HG02981 (cell line): ENCODE measurements around the gene UBE2H.
A peak's percentile ranks its signal among the peaks of the same experiment; 100 is the strongest.

Source experiments
- ATAC-seq: cut with Tn5 transposase; IDR thresholded peaks from one replicate; pipeline ENCODE4 v1.9.1; 2021; ENCODE audit warnings: mild to moderate bottlenecking, moderate library complexity; ENCODE audit not compliant: unreplicated experiment

Gene UBE2H

DNA sequence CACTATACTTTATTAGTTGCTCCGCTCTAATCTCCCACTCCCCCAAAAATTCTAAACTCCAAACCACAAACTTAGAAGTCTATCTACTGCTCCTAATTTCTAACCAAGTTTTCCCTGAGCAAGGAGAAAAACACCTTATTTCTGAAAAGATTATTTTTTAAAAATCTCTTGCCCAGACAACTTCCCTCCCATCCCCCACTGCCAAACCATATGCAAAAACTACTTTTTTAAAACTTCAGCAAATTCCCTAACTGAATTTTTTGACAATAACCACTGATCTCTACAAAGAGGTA lies 1.9 kb downstream of the UBE2H start:
- ATAC-seq = no peak

- ATAC-seq = no peak
Observed at GRCh38 chr7:129950191-129950932, 2.4 kb downstream of the UBE2H start.

DNA sequence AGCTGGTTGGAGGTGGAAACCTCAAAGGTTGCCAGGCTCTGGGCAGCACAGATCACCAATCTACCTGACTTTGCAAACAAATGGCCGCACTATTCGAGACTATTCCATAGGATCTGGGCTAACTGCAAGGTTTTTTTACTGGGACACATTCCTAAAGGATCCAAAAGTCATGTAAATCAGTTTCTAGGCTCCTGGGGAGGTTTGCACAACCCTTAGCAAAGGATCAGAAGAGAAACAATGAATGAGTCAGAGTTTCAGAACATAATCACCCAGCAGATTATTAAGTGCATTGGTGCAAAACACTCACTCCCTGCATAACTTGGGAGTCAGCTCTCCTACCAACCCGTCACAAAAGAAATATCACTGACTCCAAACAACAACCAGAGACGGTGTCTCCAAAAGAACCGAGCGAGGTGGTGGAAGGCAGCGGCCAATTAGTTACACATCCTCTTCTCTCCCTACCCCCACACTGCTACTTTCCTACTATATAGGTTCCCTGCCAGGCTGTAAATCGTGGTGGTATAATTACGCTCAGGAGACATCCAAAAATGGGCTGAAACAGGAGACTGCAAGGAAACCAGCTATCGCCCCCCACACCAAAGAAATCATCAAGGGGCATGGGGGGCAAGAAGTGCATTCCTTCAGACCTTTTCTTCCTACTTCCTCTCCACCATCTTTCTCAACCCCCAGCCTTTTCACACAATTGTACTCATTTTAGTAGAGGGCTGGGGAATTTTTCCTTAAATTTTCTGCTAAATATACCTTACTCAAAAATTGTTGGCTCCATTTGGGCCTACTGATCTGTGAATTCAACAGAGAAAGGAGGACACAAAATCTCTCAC lies 3.2 kb downstream of the UBE2H start:
- ATAC-seq = peak; percentile 22

- peak; percentile 44 for ATAC-seq
Observed at GRCh38 chr7:129948877-129949291, 3.9 kb downstream of the UBE2H start.

DNA sequence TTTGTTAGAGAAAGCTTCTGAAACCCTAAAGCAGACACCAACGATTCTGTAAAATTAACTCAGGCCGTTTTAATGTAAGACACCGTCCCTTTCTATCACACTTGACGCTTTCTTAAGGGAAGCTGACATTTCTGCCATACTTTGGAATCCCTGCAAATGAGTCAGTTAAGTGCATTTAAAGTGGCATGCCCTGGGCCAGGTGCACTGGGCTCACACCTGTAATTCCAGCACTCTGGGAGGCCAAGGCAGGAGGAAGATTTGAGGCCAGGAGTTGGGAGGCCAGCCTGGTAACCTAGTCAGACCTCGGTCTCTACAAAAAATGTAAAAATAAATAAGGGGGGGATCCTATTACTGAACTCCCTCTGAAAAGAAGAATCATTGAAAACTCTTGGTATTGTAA lies 4.4 kb downstream of the UBE2H start:
- no peak for ATAC-seq

DNA sequence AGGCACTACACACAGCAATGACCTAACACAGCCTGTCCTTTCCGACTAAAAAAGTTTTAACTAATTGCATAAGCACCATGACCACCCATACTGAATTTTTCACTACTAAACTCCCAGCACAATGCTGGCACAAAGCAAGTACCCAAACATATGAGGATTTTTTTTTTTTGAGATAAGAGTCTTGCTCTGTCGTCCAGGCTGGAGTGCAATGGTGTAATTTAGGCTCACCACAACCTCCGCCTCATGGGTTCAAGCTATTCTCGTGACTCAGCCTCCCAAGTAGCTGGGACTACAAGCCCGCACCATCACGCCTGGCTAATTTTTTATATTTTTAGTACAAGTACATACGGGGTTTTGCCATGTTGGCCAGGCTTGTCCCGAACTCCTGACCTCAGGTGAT lies 5.1 kb downstream of the UBE2H start:
- ATAC-seq = no peak

GRCh38 chr7:129947049-129947448 lies 5.7 kb downstream of the UBE2H start:
- no peak for ATAC-seq

GRCh38 chr7:129946282-129946681 lies 6.5 kb downstream of the UBE2H start:
- ATAC-seq = no peak

DNA sequence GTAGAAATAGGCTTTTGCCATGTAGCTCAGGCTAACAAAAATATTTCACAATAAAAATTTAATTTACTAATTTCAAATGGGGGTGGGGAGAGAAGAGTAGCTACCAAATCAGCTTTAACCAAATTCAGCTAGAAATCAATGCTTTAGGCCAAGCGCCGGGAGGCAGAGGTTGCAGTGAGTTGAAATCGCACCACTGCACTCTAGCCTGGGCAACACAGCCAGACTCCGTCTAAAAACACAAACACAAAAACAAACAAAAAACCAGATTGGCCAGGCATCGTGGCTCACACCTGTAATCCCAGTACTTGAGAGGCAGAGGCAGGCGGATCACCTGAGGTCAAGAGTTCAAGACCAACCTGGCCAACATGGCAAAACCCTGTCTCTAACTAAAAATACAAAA lies 9.4 kb downstream of the UBE2H start:
- no peak for ATAC-seq

- ATAC-seq = no peak
Observed at GRCh38 chr7:129940329-129940728, 12.4 kb downstream of the UBE2H start.

DNA sequence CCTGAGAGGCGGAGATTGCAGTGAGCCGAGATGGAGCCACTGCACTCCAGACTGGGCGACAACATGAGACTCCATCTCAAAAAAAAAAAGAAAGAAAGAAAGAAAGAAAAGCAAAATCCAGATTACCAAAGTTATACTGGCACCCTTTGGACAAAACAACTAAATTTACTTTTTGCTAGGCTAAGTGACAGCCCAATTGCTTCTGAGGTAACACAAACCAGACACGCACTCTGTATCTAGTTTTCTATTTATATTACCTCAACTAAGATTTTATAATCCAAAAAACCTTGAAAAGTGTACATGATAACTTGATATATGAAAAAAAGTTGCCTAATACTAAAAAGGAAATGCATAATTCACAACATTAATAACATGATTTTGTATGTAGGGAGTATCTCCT lies 12.9 kb downstream of the UBE2H start:
- no peak for ATAC-seq

GRCh38 chr7:129933627-129934026 lies 19.1 kb downstream of the UBE2H start:
- ATAC-seq = no peak

- ATAC-seq = no peak
Observed at GRCh38 chr7:129926618-129927017, 26.1 kb downstream of the UBE2H start.

DNA sequence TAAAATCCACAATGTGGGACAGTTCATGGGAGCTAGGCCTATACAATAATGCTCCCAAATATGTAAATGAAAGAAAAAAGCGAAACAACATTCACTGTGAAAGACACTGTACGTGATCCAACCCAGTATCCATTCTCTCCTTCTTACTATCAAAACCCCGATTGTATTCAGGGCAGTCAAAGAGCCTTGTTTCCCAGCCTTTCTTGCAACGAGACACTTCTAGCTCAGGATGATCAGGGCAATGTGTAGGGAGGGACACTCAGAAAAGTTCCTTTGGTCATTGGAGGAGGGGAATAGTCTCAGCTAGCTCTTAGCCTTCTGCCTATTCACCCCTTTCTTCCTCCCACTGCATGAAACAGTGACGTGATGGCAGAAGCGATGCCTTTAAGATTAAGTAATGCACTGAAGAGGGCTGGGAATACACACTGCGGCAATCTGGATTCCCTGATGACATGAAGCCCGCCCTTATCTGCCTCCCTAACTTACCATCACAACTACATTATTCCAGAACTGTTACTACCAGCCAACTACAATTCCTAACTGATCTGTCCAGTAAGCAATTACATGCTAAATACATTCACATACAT lies 27.3 kb downstream of the UBE2H start:
- ATAC-seq = no peak

GRCh38 chr7:129924602-129925001 lies 28.2 kb downstream of the UBE2H start:
- no peak for ATAC-seq

- no peak for ATAC-seq
Observed at GRCh38 chr7:129923709-129924108, 29.1 kb downstream of the UBE2H start.

GRCh38 chr7:129919492-129919891 lies 33.3 kb downstream of the UBE2H start:
- ATAC-seq = no peak

DNA sequence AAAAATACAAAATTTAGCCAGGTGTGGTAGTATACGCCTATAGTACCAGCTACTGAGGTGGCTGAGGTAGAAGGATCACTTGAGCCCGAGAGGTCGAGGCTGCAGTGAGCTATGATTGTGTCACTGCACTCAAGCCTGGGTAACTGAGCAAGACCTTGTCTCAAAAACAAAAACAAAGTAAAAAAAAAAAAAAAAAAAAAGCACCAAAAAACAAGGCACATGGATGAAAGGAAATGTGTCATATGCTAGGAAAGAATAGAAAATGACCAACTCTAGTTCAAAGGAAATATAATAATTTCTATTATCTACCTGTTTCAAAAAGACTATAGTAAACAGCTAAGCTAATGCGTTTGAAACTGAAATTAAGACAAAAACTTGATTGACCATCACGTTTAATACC lies 33.8 kb downstream of the UBE2H start:
- no peak for ATAC-seq

DNA sequence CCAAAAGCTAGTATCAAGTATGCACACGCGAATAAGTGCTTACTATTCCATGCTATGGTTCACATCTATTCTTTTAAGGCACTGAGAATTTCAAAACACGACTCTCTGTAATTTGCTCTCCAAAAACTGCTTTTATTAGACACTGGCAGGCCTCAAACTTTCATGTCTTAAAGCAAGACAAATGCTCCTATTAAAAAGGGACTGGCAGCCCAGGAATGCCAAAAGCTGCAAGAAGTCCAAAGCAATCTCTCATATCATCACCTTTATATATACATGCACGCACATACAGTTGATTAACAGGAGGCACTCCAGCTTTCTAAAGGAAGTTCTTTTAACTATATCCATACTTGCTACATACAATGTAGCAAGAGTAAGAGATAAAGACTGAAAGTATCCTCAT lies 34.8 kb downstream of the UBE2H start:
- no peak for ATAC-seq

DNA sequence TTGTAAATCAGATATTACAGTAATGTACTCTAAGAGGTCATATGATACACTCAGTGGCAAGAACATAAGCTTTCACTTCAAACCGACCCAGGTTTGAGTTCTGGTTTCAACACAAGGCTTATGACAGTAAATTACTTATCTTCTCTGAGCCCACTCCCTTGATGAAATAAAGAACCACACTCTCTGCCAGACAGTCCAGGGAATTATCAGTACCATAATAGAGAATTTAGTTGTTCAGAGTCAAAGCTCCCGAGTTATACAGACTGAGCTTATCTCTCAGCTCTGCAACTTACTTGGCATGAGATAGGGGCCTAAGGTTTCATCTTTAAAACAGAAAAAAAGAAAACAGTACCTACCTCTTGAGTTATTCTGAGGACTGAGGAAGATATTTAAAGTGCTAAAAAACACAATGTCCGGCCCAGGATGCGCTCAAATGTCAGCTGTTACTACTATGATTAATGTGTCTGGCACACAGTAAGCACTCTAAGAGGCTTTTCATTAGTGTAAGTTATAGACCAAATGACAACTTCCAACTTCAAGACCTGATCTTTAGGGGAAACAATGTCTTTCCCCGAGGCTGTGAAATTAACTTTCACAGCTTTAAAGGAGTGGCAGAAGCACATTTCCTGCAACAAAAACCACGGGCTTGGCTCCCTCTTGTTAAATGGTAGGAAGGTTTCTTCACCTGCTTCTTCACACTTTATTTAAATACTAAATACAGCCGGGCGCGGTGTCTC lies 38.1 kb downstream of the UBE2H start:
- ATAC-seq = no peak

DNA sequence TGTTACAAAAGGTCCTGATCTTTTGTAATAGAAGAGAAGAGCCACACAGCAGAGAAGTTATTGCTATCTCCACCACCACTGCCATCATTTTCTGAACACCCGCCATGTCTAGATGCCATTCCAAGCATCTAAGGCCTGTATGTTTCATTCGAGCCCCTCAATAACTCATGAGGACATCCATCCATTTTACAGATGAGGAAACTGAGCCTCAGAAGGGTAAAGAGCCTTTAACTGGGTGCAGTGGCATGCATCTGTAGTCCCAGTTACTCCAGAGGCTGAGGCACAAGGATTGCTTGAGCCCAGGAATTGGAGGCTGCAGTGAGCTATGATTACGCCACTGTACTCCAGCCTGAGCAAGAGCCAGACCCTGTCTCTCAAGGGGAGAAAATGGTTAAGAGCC lies 39.3 kb downstream of the UBE2H start:
- ATAC-seq = no peak
